Upper lobe of left lung (tissue), 6 donors: Measurements from ENCODE around the gene NSD1. TPM values are rescaled to one million over a fixed set of nuclear protein-coding genes. Genes with fewer than 3 reads are reported as not detected.
A peak's percentile ranks its signal among the peaks of the same experiment; 100 is the strongest.

ENCODE experiments used
- ATAC-seq, 2 donors: fragments of 200-7000 bp; cut with Tn5 transposase; one replicate each; pipeline ENCODE4 v1.9.1; 2022; ENCODE audit warnings: mild to moderate bottlenecking in 2 of 2, moderate library complexity in 2 of 2; ENCODE audit not compliant: low FRiP score in 2 of 2
- DNase-seq, 2 donors: peaks; one replicate each; pipeline ENCODE4 v3.0.0-alpha.2; 2019 to 2020
- H3K27ac ChIP-seq, 4 donors: fragments of 200-600 bp; sonication (generic); one replicate each; pipeline ENCODE4 v1.5.1; 2016 to 2019
- H3K27me3 ChIP-seq, 4 donors: fragments of 200-600 bp; sonication (generic); one replicate each; pipeline ENCODE4 v1.5.1; 2017 to 2019
- H3K36me3 ChIP-seq, 4 donors: fragments of 200-600 bp; sonication (generic); one replicate each; pipeline ENCODE4 v1.5.1; 2016 to 2019
- H3K4me1 ChIP-seq, 4 donors: fragments of 200-600 bp; sonication (generic); one replicate each; pipeline ENCODE4 v1.5.1; 2018 to 2019
- H3K4me3 ChIP-seq, 4 donors: fragments of 200-600 bp; sonication (generic); one replicate each; pipeline ENCODE4 v1.5.1; 2017 to 2019; ENCODE audit warnings: mild to moderate bottlenecking in 2 of 4, moderate library complexity in 1 of 4
- H3K9me3 ChIP-seq, 4 donors: fragments of 200-600 bp; sonication (generic); one replicate each; pipeline ENCODE4 v1.5.1; 2018 to 2019
- EP300 ChIP-seq, 4 donors: sonication (generic); formaldehyde crosslinking; IDR thresholded peaks; one replicate each; pipeline ENCODE4 v1.5.1; 2017; ENCODE audit warnings: antibody characterized with exemption in 4 of 4, control low read depth in 2 of 4
- POLR2A ChIP-seq, 4 donors: fragments of 450-650 bp; IDR thresholded peaks; one replicate each; pipeline ENCODE4 v1.5.1; 2016 to 2017; ENCODE audit warnings: antibody characterized with exemption in 4 of 4, mild to moderate bottlenecking in 2 of 4
- POLR2AphosphoS5 ChIP-seq, 2 donors: sonication (generic); formaldehyde crosslinking; IDR thresholded peaks; one replicate each; pipeline ENCODE4 v1.5.1; 2017; ENCODE audit warnings: antibody characterized with exemption in 2 of 2
- WGBS, 2 donors: methylation state at CpG; one replicate each; pipeline ENCODE4 v1.1.5; 2017 to 2018; 5-methylcytosine and 5-hydroxymethylcytosine counted together
- total RNA-seq, 6 donors: library from RNA; depleted of rRNA in 4 of 6; stranded (reverse); fragments of >200 nt in 4 of 6; gene quantifications; one replicate each; pipeline versions ENCODE4 v1.1.0 to v1.2.1, GENCODE V29; 2016 to 2021
- TF ChIP-seq, protein P1 (sequence below), 6 experiments: fragments of 450-650 bp in 4 of 6; fragments of 200-600 bp in 2 of 6; sonication (generic) in 2 of 6; IDR thresholded peaks; one replicate each; pipeline ENCODE4 v1.5.1; 2016 to 2019; ENCODE audit warnings: antibody characterized with exemption in 6 of 6
- donor health status: DM: no; HTN: no; CAD: no; lungs with moderate emphysema.
- donor health status: DM: no; HTN: yes; CAD: no; lungs with severe emphysema.

Gene NSD1
- total RNA-seq, 6 donors from 2014 or later: 33.0 to 69.1 (median 55.7) TPM

DNA sequence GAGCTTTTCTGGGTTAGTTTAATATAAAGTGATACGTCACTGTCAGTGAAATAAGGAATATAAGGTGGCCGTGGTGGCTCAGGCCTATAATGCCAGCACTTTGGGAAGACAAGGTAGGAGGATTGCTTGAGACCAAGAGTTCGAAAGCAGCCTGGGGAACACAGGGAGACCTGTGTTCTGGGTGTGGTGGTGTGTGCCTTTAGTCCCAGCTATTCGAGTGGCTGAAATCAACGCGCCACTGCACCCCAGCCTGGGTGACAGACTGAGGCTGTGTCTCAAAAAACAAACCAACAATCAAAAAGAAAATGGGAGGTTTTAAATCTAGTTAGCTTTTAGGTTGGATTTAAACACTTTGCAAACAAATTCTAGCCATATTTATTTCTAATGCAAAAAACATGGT is 53.1 kb downstream of the NSD1 start:
- ATAC-seq (no peak), DNase-seq (no peak)
- TF ChIP-seq POLR2A (IDR thresholded peaks at IDR 0.05): no peak
- Histone ChIP-seq H3K4me3 (no peak overlapping the region), H3K9me3 (no peaks in the 10 kb centered on the region), H3K4me1 (peaks cover 0 to 9% (median 1%) of the 10 kb centered on the region in 4 donors), H3K36me3 (peaks cover 0 to 6% (median 1%) of the 10 kb centered on the region in 4 donors), H3K27ac (no peak overlapping the region), H3K27me3 (no peaks in the 10 kb centered on the region)
- WGBS, 2 donors: 96 to 99% methylated on average over 6 of the region's 6 CpGs

DNA sequence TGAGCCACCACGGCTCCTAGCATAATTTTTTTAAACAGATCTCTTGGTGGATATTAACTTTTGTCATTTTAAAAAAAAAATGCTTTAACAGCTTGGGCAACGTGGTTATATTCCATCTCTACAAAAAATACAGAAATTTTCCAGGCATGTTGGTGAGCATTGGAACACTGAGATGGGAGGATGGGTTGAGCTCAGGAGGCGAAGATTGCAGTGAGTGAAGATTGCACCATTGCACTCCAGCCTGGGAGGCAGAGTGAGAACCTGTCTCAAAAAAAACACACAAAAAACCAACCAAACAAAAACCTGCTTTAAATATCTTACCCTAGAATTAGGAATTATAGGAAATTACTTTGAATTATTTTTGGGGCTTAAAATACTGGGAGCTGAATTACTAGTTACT is 55.2 kb downstream of the NSD1 start:
- WGBS, 2 donors: 80 to 81% methylated on average over 3 of the region's 3 CpGs
- Histone ChIP-seq H3K27ac (no peak overlapping the region), H3K36me3 (peaks cover 3 to 24% (median 13%) of the 10 kb centered on the region in 4 donors), H3K4me1 (peaks cover 0 to 2% (median 1%) of the 10 kb centered on the region in 4 donors), H3K4me3 (no peak overlapping the region), H3K9me3 (no peaks in the 10 kb centered on the region), H3K27me3 (no peaks in the 10 kb centered on the region)
- DNase-seq (no peak), ATAC-seq (no peak)
- TF ChIP-seq EP300 (IDR thresholded peaks at IDR 0.05) (no peak), POLR2A (IDR thresholded peaks at IDR 0.05) (no peak)

DNA sequence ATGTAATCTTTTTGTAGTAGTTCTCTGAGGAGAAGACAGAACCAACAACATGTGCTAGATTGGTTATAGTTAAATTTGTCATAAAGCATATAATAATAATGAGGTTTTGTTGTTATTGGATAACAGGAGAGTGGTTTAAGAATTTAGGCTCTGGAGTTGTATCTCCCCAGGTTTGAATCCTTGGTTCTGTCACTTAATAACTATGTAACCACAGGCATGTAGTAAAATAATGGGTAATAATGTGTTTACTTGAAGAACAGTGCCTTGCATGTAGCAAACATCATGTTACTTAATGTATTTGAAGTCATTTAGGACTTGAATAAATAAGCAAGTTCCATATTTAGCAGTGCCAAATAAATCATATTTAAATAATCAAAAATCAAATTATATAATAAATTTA is 55.8 kb downstream of the NSD1 start:
- Histone ChIP-seq H3K27me3 (no peaks in the 10 kb centered on the region), H3K27ac (no peak overlapping the region), H3K9me3 (no peaks in the 10 kb centered on the region), H3K4me1 (peaks cover 0 to 2% (median 0%) of the 10 kb centered on the region in 4 donors), H3K36me3 (peaks cover 3 to 30% (median 15%) of the 10 kb centered on the region in 4 donors), H3K4me3 (no peak overlapping the region)
- ATAC-seq: no peak
- TF ChIP-seq, protein P1, sequence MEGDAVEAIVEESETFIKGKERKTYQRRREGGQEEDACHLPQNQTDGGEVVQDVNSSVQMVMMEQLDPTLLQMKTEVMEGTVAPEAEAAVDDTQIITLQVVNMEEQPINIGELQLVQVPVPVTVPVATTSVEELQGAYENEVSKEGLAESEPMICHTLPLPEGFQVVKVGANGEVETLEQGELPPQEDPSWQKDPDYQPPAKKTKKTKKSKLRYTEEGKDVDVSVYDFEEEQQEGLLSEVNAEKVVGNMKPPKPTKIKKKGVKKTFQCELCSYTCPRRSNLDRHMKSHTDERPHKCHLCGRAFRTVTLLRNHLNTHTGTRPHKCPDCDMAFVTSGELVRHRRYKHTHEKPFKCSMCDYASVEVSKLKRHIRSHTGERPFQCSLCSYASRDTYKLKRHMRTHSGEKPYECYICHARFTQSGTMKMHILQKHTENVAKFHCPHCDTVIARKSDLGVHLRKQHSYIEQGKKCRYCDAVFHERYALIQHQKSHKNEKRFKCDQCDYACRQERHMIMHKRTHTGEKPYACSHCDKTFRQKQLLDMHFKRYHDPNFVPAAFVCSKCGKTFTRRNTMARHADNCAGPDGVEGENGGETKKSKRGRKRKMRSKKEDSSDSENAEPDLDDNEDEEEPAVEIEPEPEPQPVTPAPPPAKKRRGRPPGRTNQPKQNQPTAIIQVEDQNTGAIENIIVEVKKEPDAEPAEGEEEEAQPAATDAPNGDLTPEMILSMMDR (IDR thresholded peaks at IDR 0.05): no peak
- TF ChIP-seq POLR2AphosphoS5 (IDR thresholded peaks at IDR 0.05) (no peak), EP300 (IDR thresholded peaks at IDR 0.05) (no peak), POLR2A (IDR thresholded peaks at IDR 0.05) (no peak)
- no peak for DNase-seq

DNA sequence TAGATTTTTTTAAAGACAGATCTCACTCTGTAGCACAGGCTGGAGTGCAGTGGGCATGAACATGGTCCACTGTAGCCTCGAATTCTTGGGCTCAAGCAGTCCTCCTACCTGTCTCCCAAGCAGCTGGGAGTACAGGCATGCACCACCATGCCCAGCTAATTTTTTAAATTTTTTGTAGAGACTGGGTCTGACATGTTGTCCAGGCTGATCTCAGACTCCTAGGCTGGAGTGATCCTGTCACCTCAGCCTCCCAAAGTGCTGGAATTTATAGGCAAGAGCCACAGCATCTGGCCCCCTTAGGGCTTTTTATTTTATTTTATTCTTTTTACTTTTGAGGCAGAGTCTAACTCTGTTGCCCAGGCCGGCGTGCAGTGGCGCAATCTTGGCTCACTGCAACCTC is 56.4 kb downstream of the NSD1 start:
- H3K36me3 ChIP-seq: peaks cover 3 to 34% (median 19%) of the 10 kb centered on the region in 4 donors
- 91 to 93% methylated on average over 4 of the region's 4 CpGs for WGBS, 2 donors
- ATAC-seq: no peak
- no peak overlapping the region for H3K4me3 ChIP-seq
- no peak overlapping the region for H3K27ac ChIP-seq
- no peak for DNase-seq
- peaks cover 0 to 2% (median 0%) of the 10 kb centered on the region in 4 donors for H3K4me1 ChIP-seq
- TF ChIP-seq POLR2A (IDR thresholded peaks at IDR 0.05): no peak
- no peak for TF ChIP-seq EP300 (IDR thresholded peaks at IDR 0.05)
- TF ChIP-seq, protein P1 (IDR thresholded peaks at IDR 0.05): no peak
- TF ChIP-seq POLR2AphosphoS5 (IDR thresholded peaks at IDR 0.05): no peak
- no peaks in the 10 kb centered on the region for H3K27me3 ChIP-seq
- H3K9me3 ChIP-seq: no peaks in the 10 kb centered on the region

DNA sequence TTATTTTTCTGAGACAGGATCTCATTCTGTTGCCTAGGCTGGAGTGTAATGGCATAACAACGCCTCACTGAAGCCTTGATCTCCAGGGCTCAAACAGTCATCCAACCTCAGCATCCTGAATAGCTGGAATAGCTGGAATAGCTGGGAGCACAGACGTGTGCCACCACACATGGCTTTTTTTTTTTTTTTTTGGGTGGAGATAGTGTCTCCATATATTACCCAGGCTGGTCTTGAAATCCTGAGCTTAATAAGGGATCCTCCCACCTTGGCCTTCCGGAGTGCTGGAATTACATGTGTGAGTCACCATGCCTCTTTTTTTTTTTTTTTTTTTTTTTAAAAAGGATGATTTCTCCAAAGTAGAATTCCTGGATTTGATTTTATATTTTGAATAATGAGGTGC is 60.7 kb downstream of the NSD1 start:
- peaks cover 3 to 64% (median 32%) of the 10 kb centered on the region in 4 donors for H3K36me3 ChIP-seq
- WGBS, 2 donors: 72 to 76% methylated on average over 3 of the region's 3 CpGs
- DNase-seq (no peak), ATAC-seq (peak in 1 of 2 donors; percentile 59)
- H3K27ac ChIP-seq: no peak overlapping the region
- H3K27me3 ChIP-seq: no peaks in the 10 kb centered on the region
- no peak overlapping the region for H3K4me3 ChIP-seq
- TF ChIP-seq POLR2AphosphoS5 (IDR thresholded peaks at IDR 0.05): no peak
- TF ChIP-seq, protein P1 (IDR thresholded peaks at IDR 0.05): no peak
- no peak for TF ChIP-seq POLR2A (IDR thresholded peaks at IDR 0.05)
- H3K4me1 ChIP-seq: peaks cover 0 to 2% (median 0%) of the 10 kb centered on the region in 4 donors
- H3K9me3 ChIP-seq: no peaks in the 10 kb centered on the region

DNA sequence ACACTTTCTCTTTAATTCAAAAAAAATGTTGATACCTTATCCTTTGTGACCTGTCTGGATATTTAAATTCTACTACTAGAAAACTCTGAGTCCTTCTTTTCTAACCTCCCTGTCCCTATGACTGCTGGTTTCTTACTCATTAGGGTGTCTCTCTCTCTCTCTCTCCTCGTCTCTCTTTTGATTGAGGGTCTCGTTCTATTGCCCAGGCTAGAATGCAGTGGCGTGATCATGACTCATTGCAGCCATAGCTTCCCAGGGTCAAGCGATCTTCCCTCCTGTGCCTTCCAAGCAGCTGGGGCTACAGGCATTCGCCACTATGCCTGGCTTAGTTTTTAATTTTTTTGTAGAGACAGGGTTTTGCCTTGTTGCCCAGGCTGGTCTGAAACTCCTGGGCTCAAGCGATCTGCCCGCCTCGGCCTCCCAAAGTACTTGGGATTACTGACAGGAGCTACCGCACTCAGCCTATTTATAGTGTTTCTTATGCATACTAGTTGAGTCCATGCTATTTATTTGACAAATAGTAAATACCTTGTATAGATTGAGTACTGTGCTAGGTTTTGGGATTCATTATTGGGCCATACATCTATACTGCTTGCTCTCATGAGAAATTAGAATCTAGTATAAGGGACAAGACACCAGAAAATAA is 61.9 kb downstream of the NSD1 start:
- no peak for ATAC-seq
- H3K9me3 ChIP-seq: no peaks in the 10 kb centered on the region
- H3K4me3 ChIP-seq: no peak overlapping the region
- H3K27ac ChIP-seq: no peak overlapping the region
- no peaks in the 10 kb centered on the region for H3K27me3 ChIP-seq
- no peak for TF ChIP-seq POLR2A (IDR thresholded peaks at IDR 0.05)
- TF ChIP-seq, protein P1 (IDR thresholded peaks at IDR 0.05): no peak
- TF ChIP-seq POLR2AphosphoS5 (IDR thresholded peaks at IDR 0.05): no peak
- TF ChIP-seq EP300 (IDR thresholded peaks at IDR 0.05): no peak
- H3K4me1 ChIP-seq: no peaks in the 10 kb centered on the region
- H3K36me3 ChIP-seq: peaks cover 3 to 74% (median 37%) of the 10 kb centered on the region in 4 donors
- 95 to 99% methylated on average over 9 of the region's 9 CpGs for WGBS, 2 donors
- no peak for DNase-seq
